ENCODE measurements around the gene RSPO4. TPM values are rescaled to one million over a fixed set of nuclear protein-coding genes. Genes with fewer than 3 reads are reported as not detected.

RSPO4 gene
- total and polyA plus RNA-seq, 2 donors (not counting 1 experiment from before 2014, with no cell fraction given), result not detected

DNA sequence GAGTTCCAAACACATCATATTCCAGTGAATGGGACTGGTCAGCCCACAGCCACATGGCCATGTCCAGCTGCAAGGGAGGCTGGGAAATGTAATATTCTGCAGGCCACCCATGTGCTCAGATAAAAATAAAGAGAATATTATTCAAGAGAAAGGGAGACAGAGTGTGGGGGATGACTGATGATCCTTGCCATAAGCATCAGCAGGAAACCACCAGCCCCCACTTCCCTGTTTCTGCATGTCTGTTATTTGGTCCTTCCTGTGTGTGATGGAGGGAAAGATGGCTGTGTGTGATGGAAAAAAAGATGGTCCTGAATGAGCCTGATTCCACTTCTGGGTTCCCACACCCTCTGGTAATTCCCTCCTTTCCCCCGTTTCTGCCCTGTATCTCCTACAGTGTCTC lies 13.1 kb upstream of the RSPO4 start:
- Histone ChIP-seq H3K79me2 (ENCODE audit: control insufficient read depth, insufficient read depth, low read length) (no peaks in the 10 kb centered on the region), H2AFZ (ENCODE audit: low read length) (no peak overlapping the region), H4K20me1 (ENCODE audit: control insufficient read depth, extremely low read depth, insufficient read depth, low read length) (no peaks in the 10 kb centered on the region), H3K27me3 (ENCODE audit: control insufficient read depth, insufficient read depth, low read length) (no peaks in the 10 kb centered on the region), H3K4me2 (ENCODE audit: extremely low read depth, insufficient read depth, low read length) (no peak overlapping the region), H3K9ac (ENCODE audit: insufficient read depth, low read length) (no peak overlapping the region), H3K9me3 (ENCODE audit: control insufficient read depth, insufficient read depth, low read depth, low read length) (no peaks in the 10 kb centered on the region), H3K4me3 (replicated peaks in 1 of 4; ENCODE audit: control extremely low read depth in 1 of 4, insufficient read depth in 1 of 4, low read depth in 3 of 4, low read length in 4 of 4) (no peak overlapping the region), H3K27ac (ENCODE audit: insufficient read depth, low read length) (no peak overlapping the region), H3K36me3 (ENCODE audit: control insufficient read depth, insufficient read depth, low read length) (no peaks in the 10 kb centered on the region), H3K4me1 (ENCODE audit: control insufficient read depth, extremely low read depth, insufficient read depth, low read length) (no peaks in the 10 kb centered on the region)
- TF ChIP-seq CTCF (conservative IDR thresholded peaks at IDR 0.05 in 1 of 2, IDR thresholded peaks at IDR 0.05 in 1 of 2; ENCODE audit: low read depth in 1 of 2, low read length in 2 of 2), result no peak
- no peak for TF ChIP-seq EZH2 (IDR thresholded peaks at IDR 0.05; ENCODE audit: low read length, missing control alignments)
- no peak for DNase-seq (ENCODE audit: low read depth in 2 of 2)

DNA sequence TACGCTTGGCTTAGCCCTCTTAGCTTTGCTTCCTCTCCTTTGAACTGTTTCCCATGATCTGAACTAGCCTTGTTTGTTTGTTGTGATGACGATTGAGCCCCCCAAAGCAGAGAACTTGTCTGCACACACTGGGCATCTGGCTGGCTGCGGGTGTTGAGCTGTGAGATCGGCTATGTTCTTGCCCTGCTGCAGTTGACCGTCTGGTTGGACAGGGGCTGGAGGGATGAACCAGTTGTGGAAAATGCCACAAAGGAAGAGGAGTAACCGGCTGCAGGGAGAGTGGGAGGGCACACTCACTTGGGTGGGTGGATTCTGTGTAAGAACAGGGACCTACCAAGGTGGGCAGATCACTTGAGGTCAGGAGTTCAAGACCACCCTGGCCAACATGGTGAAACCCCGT lies 12.4 kb upstream of the RSPO4 start:
- no peaks in the 10 kb centered on the region for H3K27me3 ChIP-seq (ENCODE audit: control insufficient read depth, insufficient read depth, low read length)
- H3K4me2 ChIP-seq (ENCODE audit: extremely low read depth, insufficient read depth, low read length), result no peak overlapping the region
- H3K4me1 ChIP-seq (ENCODE audit: control insufficient read depth, extremely low read depth, insufficient read depth, low read length), result no peaks in the 10 kb centered on the region
- no peaks in the 10 kb centered on the region for H4K20me1 ChIP-seq (ENCODE audit: control insufficient read depth, extremely low read depth, insufficient read depth, low read length)
- no peak overlapping the region for H2AFZ ChIP-seq (ENCODE audit: low read length)
- no peaks in the 10 kb centered on the region for H3K9me3 ChIP-seq (ENCODE audit: control insufficient read depth, insufficient read depth, low read depth, low read length)
- DNase-seq (ENCODE audit: low read depth in 2 of 2), result no peak
- no peak overlapping the region for H3K9ac ChIP-seq (ENCODE audit: insufficient read depth, low read length)
- H3K79me2 ChIP-seq (ENCODE audit: control insufficient read depth, insufficient read depth, low read length), result no peaks in the 10 kb centered on the region
- TF ChIP-seq CTCF (conservative IDR thresholded peaks at IDR 0.05 in 1 of 2, IDR thresholded peaks at IDR 0.05 in 1 of 2; ENCODE audit: low read depth in 1 of 2, low read length in 2 of 2) (no peak), EZH2 (IDR thresholded peaks at IDR 0.05; ENCODE audit: low read length, missing control alignments) (no peak)
- no peak overlapping the region for H3K4me3 ChIP-seq (replicated peaks in 1 of 4; ENCODE audit: control extremely low read depth in 1 of 4, insufficient read depth in 1 of 4, low read depth in 3 of 4, low read length in 4 of 4)
- no peak overlapping the region for H3K27ac ChIP-seq (ENCODE audit: insufficient read depth, low read length)
- no peaks in the 10 kb centered on the region for H3K36me3 ChIP-seq (ENCODE audit: control insufficient read depth, insufficient read depth, low read length)

GRCh38 chr20:1013566-1014340 lies 11.6 kb upstream of the RSPO4 start:
- Histone ChIP-seq H3K9ac (ENCODE audit: insufficient read depth, low read length) (no peak overlapping the region), H3K79me2 (ENCODE audit: control insufficient read depth, insufficient read depth, low read length) (no peaks in the 10 kb centered on the region), H4K20me1 (ENCODE audit: control insufficient read depth, extremely low read depth, insufficient read depth, low read length) (no peaks in the 10 kb centered on the region), H2AFZ (ENCODE audit: low read length) (no peak overlapping the region), H3K4me1 (ENCODE audit: control insufficient read depth, extremely low read depth, insufficient read depth, low read length) (no peaks in the 10 kb centered on the region), H3K36me3 (ENCODE audit: control insufficient read depth, insufficient read depth, low read length) (no peaks in the 10 kb centered on the region), H3K27me3 (ENCODE audit: control insufficient read depth, insufficient read depth, low read length) (no peaks in the 10 kb centered on the region), H3K4me3 (replicated peaks in 1 of 4; ENCODE audit: control extremely low read depth in 1 of 4, insufficient read depth in 1 of 4, low read depth in 3 of 4, low read length in 4 of 4) (no peak overlapping the region), H3K4me2 (ENCODE audit: extremely low read depth, insufficient read depth, low read length) (no peak overlapping the region), H3K9me3 (ENCODE audit: control insufficient read depth, insufficient read depth, low read depth, low read length) (no peaks in the 10 kb centered on the region), H3K27ac (ENCODE audit: insufficient read depth, low read length) (no peak overlapping the region)
- no peak for DNase-seq (ENCODE audit: low read depth in 2 of 2)
- TF ChIP-seq EZH2 (IDR thresholded peaks at IDR 0.05; ENCODE audit: low read length, missing control alignments) (no peak), CTCF (conservative IDR thresholded peaks at IDR 0.05 in 1 of 2, IDR thresholded peaks at IDR 0.05 in 1 of 2; ENCODE audit: low read depth in 1 of 2, low read length in 2 of 2) (no peak)

Measured in fibroblast of lung (primary cell).